ENCODE results near the gene SYNE2. TPM values are rescaled to one million over a fixed set of nuclear protein-coding genes. Genes with fewer than 3 reads are reported as not detected.

SYNE2 gene
- total RNA-seq, 2 experiments from 2014 or later, result 27.6 to 27.7 TPM

- Mint-ChIP-seq H3K4me1 (ENCODE audit: low read depth) (no peaks in the 10 kb centered on the region), H3K27ac (no peak overlapping the region), H3K9me3 (no peaks in the 10 kb centered on the region), H3K4me3 (no peak overlapping the region), H3K27me3 (peaks cover 3% of the 10 kb centered on the region), H3K36me3 (no peaks in the 10 kb centered on the region)
- DNase-seq, result no peak
- CTCF ChIA-PET, result no interaction called here
- intact Hi-C loops (cut with micrococcal nuclease), result no loop called here
- POLR2A ChIA-PET, result no interaction called here
These were observed 385.8 kb downstream of the SYNE2 start for GRCh38 chr14:64238631-64239030.

- H3K4me1 Mint-ChIP-seq (ENCODE audit: low read depth), result no peaks in the 10 kb centered on the region
- DNase-seq, result no peak
- no peaks in the 10 kb centered on the region for H3K9me3 Mint-ChIP-seq
- no peak overlapping the region for H3K4me3 Mint-ChIP-seq
- H3K36me3 Mint-ChIP-seq, result no peaks in the 10 kb centered on the region
- CTCF ChIA-PET, result no interaction called here
- intact Hi-C loops (cut with micrococcal nuclease), result no loop called here
- POLR2A ChIA-PET, result no interaction called here
- H3K27me3 Mint-ChIP-seq, result peaks cover 4% of the 10 kb centered on the region
- no peak overlapping the region for H3K27ac Mint-ChIP-seq
These were observed 391.5 kb downstream of the SYNE2 start for GRCh38 chr14:64244279-64244678.

GRCh38 chr14:64245491-64245890 lies 392.7 kb downstream of the SYNE2 start:
- Mint-ChIP-seq H3K36me3 (no peaks in the 10 kb centered on the region), H3K4me3 (no peak overlapping the region), H3K4me1 (ENCODE audit: low read depth) (no peaks in the 10 kb centered on the region), H3K27ac (no peak overlapping the region), H3K27me3 (peaks cover 4% of the 10 kb centered on the region), H3K9me3 (no peaks in the 10 kb centered on the region)
- CTCF ChIA-PET, result no interaction called here
- intact Hi-C loops (cut with micrococcal nuclease), result no loop called here
- DNase-seq, result no peak
- POLR2A ChIA-PET, result interaction anchor here (0.5 kb wide), 1 partner anchor 279 kb away, joined by 4 read pairs; no protein-coding TSS in a partner anchor

- CTCF ChIA-PET, result interaction anchor here (0.7 kb wide), 1 partner anchor 15 kb away, joined by 6 read pairs; no protein-coding TSS in a partner anchor
These were observed 393.9 kb downstream of the SYNE2 start for GRCh38 chr14:64246688-64247087.

GRCh38 chr14:64247195-64247594 lies 394.4 kb downstream of the SYNE2 start:
- CTCF ChIA-PET, result no interaction called here
- no peaks in the 10 kb centered on the region for H3K4me1 Mint-ChIP-seq (ENCODE audit: low read depth)
- DNase-seq, result no peak
- intact Hi-C loops (cut with micrococcal nuclease), result no loop called here
- no peaks in the 10 kb centered on the region for H3K36me3 Mint-ChIP-seq
- no peaks in the 10 kb centered on the region for H3K9me3 Mint-ChIP-seq
- POLR2A ChIA-PET, result no interaction called here
- no peak overlapping the region for H3K4me3 Mint-ChIP-seq
- H3K27me3 Mint-ChIP-seq, result peaks cover 4% of the 10 kb centered on the region
- no peak overlapping the region for H3K27ac Mint-ChIP-seq

More at GRCh38 chr14:64246688-64247087, 393.9 kb downstream of the SYNE2 start:
- POLR2A ChIA-PET, result no interaction called here
- H3K4me1 Mint-ChIP-seq (ENCODE audit: low read depth), result no peaks in the 10 kb centered on the region
- no peaks in the 10 kb centered on the region for H3K9me3 Mint-ChIP-seq
- H3K27me3 Mint-ChIP-seq, result peaks cover 4% of the 10 kb centered on the region
- H3K4me3 Mint-ChIP-seq, result no peak overlapping the region
- H3K27ac Mint-ChIP-seq, result no peak overlapping the region
- DNase-seq, result no peak
- intact Hi-C loops (cut with micrococcal nuclease), result no loop called here
- H3K36me3 Mint-ChIP-seq, result no peaks in the 10 kb centered on the region

- Mint-ChIP-seq H3K9me3 (no peaks in the 10 kb centered on the region), H3K27me3 (peaks cover 2% of the 10 kb centered on the region), H3K4me3 (no peak overlapping the region), H3K4me1 (ENCODE audit: low read depth) (no peaks in the 10 kb centered on the region), H3K36me3 (no peaks in the 10 kb centered on the region), H3K27ac (no peak overlapping the region)
- POLR2A ChIA-PET, result no interaction called here
- CTCF ChIA-PET, result no interaction called here
- intact Hi-C loops (cut with micrococcal nuclease), result no loop called here
- no peak for DNase-seq
These were observed 395.9 kb downstream of the SYNE2 start for GRCh38 chr14:64248689-64249088.

- H3K27me3 Mint-ChIP-seq, result peaks cover 2% of the 10 kb centered on the region
These were observed 396.6 kb downstream of the SYNE2 start for GRCh38 chr14:64249363-64249762.

GRCh38 chr14:64253672-64254071 lies 400.9 kb downstream of the SYNE2 start:
- no peaks in the 10 kb centered on the region for H3K36me3 Mint-ChIP-seq
- no peak for DNase-seq
- intact Hi-C loops (cut with micrococcal nuclease), result no loop called here
- no peak overlapping the region for H3K27ac Mint-ChIP-seq
- no peak overlapping the region for H3K4me3 Mint-ChIP-seq
- CTCF ChIA-PET, result no interaction called here
- H3K4me1 Mint-ChIP-seq (ENCODE audit: low read depth), result no peaks in the 10 kb centered on the region
- no peaks in the 10 kb centered on the region for H3K9me3 Mint-ChIP-seq
- POLR2A ChIA-PET, result no interaction called here
- H3K27me3 Mint-ChIP-seq, result no peaks in the 10 kb centered on the region

More at GRCh38 chr14:64249363-64249762, 396.6 kb downstream of the SYNE2 start:
- CTCF ChIA-PET, result interaction anchor here (1.3 kb wide), 1 partner anchor 54 kb away, joined by 4 read pairs; no protein-coding TSS in a partner anchor
- intact Hi-C loops (cut with micrococcal nuclease), result no loop called here
- POLR2A ChIA-PET, result no interaction called here
- no peak for DNase-seq
- no peaks in the 10 kb centered on the region for H3K9me3 Mint-ChIP-seq
- no peaks in the 10 kb centered on the region for H3K4me1 Mint-ChIP-seq (ENCODE audit: low read depth)
- H3K4me3 Mint-ChIP-seq, result no peak overlapping the region
- H3K27ac Mint-ChIP-seq, result no peak overlapping the region
- H3K36me3 Mint-ChIP-seq, result no peaks in the 10 kb centered on the region

GRCh38 chr14:64255756-64256155 lies 403.0 kb downstream of the SYNE2 start:
- intact Hi-C loops (cut with micrococcal nuclease), result no loop called here
- H3K4me1 Mint-ChIP-seq (ENCODE audit: low read depth), result no peaks in the 10 kb centered on the region
- H3K9me3 Mint-ChIP-seq, result no peaks in the 10 kb centered on the region
- no peaks in the 10 kb centered on the region for H3K36me3 Mint-ChIP-seq
- no peak overlapping the region for H3K27ac Mint-ChIP-seq
- POLR2A ChIA-PET, result no interaction called here
- no peaks in the 10 kb centered on the region for H3K27me3 Mint-ChIP-seq
- CTCF ChIA-PET, result no interaction called here
- no peak overlapping the region for H3K4me3 Mint-ChIP-seq
- DNase-seq, result no peak

GRCh38 chr14:64260418-64260817 lies 407.6 kb downstream of the SYNE2 start:
- H3K4me3 Mint-ChIP-seq, result no peak overlapping the region
- DNase-seq, result no peak
- H3K36me3 Mint-ChIP-seq, result no peaks in the 10 kb centered on the region
- H3K27ac Mint-ChIP-seq, result no peak overlapping the region
- H3K4me1 Mint-ChIP-seq (ENCODE audit: low read depth), result no peaks in the 10 kb centered on the region
- ChIA-PET POLR2A (no interaction called here), CTCF (no interaction called here)
- H3K27me3 Mint-ChIP-seq, result no peaks in the 10 kb centered on the region
- no peaks in the 10 kb centered on the region for H3K9me3 Mint-ChIP-seq
- intact Hi-C loops (cut with micrococcal nuclease), result no loop called here

GRCh38 chr14:64265222-64265621 lies 412.4 kb downstream of the SYNE2 start:
- intact Hi-C loops (cut with micrococcal nuclease), result no loop called here
- H3K9me3 Mint-ChIP-seq, result no peaks in the 10 kb centered on the region
- no peaks in the 10 kb centered on the region for H3K27me3 Mint-ChIP-seq
- H3K36me3 Mint-ChIP-seq, result peaks cover 3% of the 10 kb centered on the region
- ChIA-PET CTCF (interaction anchor here (0.9 kb wide), 1 partner anchor 28 kb away, joined by 3 read pairs; no protein-coding TSS in a partner anchor), POLR2A (no interaction called here)
- DNase-seq, result no peak
- no peak overlapping the region for H3K4me3 Mint-ChIP-seq
- H3K4me1 Mint-ChIP-seq (ENCODE audit: low read depth), result peaks cover 13% of the 10 kb centered on the region
- H3K27ac Mint-ChIP-seq, result no peak overlapping the region

GRCh38 chr14:64266239-64266638 lies 413.4 kb downstream of the SYNE2 start:
- H3K4me3 Mint-ChIP-seq, result no peak overlapping the region
- intact Hi-C loops (cut with micrococcal nuclease), result no loop called here
- ChIA-PET CTCF (interaction anchor here (0.6 to 1.0 kb wide), 2 partner anchors 38 to 89 kb away, joined by 3 read pairs; no protein-coding TSS in a partner anchor), POLR2A (no interaction called here)
- H3K27me3 Mint-ChIP-seq, result no peaks in the 10 kb centered on the region
- no peaks in the 10 kb centered on the region for H3K9me3 Mint-ChIP-seq
- H3K4me1 Mint-ChIP-seq (ENCODE audit: low read depth), result peaks cover 13% of the 10 kb centered on the region
- H3K27ac Mint-ChIP-seq, result no peak overlapping the region
- no peak for DNase-seq
- peaks cover 3% of the 10 kb centered on the region for H3K36me3 Mint-ChIP-seq

- Mint-ChIP-seq H3K27me3 (no peaks in the 10 kb centered on the region), H3K9me3 (no peaks in the 10 kb centered on the region), H3K4me1 (ENCODE audit: low read depth) (no peaks in the 10 kb centered on the region), H3K36me3 (peaks cover 2% of the 10 kb centered on the region), H3K27ac (no peak overlapping the region), H3K4me3 (no peak overlapping the region)
- no peak for DNase-seq
- ChIA-PET POLR2A (no interaction called here), CTCF (interaction anchor here (0.6 to 1.2 kb wide), 2 partner anchors 12 to 33 kb away, joined by 3 read pairs; no protein-coding TSS in a partner anchor)
- intact Hi-C loops (cut with micrococcal nuclease), result no loop called here
These were observed 419.2 kb downstream of the SYNE2 start for GRCh38 chr14:64272019-64272418.
